IPS-18c (cell line): ENCODE measurements around the gene PAX5.
"Not testable (repeated sequence)": the region's sequence is repeated elsewhere in the genome, so short reads cannot be mapped to it uniquely, and the experiment has no call there.

Experiments used
- H3K4me3 ChIP-seq: 2 replicates; pipeline ENCODE4 v1.7.0; 2013; ENCODE audit warnings: low read depth, mild to moderate bottlenecking, low read length, moderate library complexity; ENCODE audit not compliant: insufficient read depth
- H3K9me3 ChIP-seq: one replicate; pipeline ENCODE4 v1.6.1; 2013; ENCODE audit warnings: mild to moderate bottlenecking, low read length, moderate library complexity; ENCODE audit not compliant: control insufficient read depth, insufficient read depth

Gene PAX5

GRCh38 chr9:37033682-37034304, at the start of gene PAX5:
Gene PAX5 (minus strand): TSS chr9:37034268. CDS start chr9:37034031, 237 bp downstream.
- no peaks in the 10 kb centered on the region for H3K9me3 ChIP-seq
- peak within 1 kb of the TSS; percentile 62 for H3K4me3 ChIP-seq

- Histone ChIP-seq H3K9me3 (no peaks in the 10 kb centered on the region), H3K4me3 (no peak overlapping the region)
Measured at GRCh38 chr9:37083654-37084053, 49.6 kb upstream of the PAX5 start.

DNA sequence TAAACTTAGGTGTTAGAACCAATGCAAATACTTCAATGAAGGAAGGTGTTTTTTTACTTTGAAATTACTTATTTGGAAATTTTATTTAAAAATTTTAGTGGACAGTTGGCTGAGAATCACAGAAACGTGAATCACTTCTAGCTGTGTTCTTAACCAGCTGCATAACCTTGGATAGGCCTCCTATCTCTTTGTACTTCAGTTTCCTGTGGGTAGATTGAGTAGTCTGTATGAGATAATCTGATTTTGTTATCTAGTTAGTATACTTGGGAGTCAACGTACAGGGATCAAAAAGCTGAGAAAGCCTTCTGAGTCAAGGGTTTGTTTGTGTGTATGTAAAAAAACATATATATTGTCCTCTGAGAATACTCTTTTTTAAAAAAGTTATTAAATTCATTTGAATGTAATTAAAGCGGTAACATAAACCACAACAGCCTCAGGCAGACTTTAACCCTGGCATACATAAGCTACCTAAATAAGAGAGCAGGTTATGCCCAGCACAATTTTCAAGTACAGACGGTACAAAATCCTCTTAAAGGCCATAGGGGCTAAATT, 48.2 kb upstream of the PAX5 start:
- Histone ChIP-seq H3K9me3 (no peaks in the 10 kb centered on the region), H3K4me3 (no peak overlapping the region)

GRCh38 chr9:37081507-37081906, 47.4 kb upstream of the PAX5 start:
- not testable (repeated sequence) for H3K4me3 ChIP-seq, H3K9me3 ChIP-seq

DNA sequence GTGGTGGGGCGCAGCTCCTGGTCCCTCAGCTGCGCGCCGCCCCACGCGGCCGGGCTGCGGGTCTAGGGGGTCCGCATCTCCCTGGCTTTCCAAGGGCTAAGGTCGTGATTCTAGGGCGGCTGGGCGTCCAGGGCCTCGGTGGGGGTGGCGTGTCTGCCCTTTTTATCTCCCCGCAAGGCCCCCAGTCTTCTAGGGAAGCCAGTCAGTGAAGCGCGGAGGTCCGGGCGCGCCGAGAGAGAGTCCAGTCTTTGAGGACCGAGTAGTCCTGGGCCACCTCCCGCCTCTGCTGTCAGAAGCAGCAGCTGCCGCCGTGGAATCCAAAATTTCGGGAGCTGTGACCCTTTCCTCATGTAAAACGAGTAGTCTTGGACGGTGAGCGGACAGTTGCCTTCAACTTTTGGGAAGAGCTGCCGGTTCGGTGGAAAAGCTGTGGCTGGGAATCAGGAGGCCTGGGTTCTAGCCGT, 46.1 kb upstream of the PAX5 start:
- not testable (repeated sequence) for H3K9me3 ChIP-seq
- peak overlapping the region; percentile 81 for H3K4me3 ChIP-seq

DNA sequence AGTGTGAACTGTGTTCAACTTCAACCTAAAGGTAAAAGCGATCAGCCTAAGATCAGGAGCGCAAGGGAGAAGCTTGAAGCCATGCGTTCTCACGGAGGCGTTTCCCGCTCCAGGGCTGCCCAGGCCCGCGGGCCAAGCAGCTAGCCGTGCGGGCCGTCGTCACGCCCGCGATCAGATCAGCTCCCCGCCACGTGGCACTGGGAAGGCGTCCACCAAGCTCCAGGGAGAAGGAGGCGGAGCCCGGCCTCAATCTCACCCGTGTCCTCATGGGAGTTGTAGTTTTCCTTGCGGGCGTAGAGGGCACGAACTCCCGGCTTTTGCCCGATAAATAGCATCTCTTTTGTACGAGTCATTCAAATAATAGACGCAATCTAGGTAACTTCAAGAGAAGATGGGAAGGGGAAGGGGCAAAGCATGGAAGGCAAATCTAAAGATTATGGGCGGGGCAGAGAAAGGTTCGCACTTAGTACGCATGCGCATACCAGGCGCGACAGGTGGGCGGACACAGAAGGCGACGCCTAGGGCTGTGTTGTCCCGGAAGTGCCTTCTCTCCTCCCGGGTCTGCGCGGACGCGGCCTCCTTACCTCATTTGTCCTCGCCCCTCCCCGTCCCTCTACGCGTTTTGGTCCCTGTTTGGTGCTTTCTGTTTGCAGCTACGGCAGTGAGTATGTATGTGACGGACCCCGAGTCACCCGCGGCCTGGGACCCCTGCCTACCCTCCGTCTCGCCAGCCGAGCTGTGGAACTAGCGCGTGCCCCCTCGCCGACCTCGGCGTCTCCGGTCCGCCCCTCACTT, 45.5 kb upstream of the PAX5 start:
- H3K4me3 ChIP-seq, result peak overlapping the region; percentile 81

DNA sequence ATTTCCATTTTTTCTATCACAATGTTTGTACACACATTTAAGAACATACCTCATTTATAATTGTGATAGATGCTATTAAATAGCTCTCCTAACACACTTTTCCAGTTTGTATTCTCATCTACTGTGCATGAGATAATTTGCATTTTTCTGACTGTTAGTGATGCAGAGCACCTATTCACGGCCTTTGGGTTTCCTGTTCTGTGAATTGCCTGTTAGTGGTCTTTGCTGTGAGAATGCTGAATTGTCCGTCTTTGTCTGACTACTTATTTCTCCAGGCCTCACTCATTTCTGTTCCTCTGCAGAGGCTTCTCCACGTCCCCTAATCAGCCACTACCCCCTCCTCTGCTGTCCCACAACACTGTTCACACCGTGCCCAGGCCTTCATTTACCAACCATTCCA, 40.7 kb upstream of the PAX5 start:
- not testable (repeated sequence) for H3K9me3 ChIP-seq, H3K4me3 ChIP-seq

More for the DNA sequence above, 45.5 kb upstream of the PAX5 start:
- no peaks in the 10 kb centered on the region for H3K9me3 ChIP-seq

- H3K4me3 ChIP-seq, result no peak overlapping the region
Measured at GRCh38 chr9:37066139-37066725, 32.2 kb upstream of the PAX5 start.

DNA sequence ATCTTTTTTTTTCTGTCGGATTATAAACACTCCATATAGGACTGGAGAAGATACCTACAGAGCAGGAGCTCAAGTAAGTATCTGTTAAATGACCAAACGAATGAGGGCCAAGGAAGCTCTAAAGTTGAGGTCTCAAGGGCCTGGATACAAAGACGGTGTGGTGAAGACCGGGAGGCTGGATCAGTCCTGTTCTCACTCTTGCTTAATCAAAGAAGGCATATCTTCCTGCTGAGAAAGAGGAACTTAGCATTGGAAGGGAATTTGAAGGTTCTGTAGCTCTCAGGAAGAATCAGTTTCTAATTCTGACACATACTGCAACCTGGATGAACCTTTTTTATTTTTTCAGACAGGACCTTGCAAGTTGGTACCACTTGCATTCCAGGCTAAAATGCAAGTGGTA, 28.3 kb upstream of the PAX5 start:
- H3K4me3 ChIP-seq, result no peak overlapping the region
- peaks cover 4% of the 10 kb centered on the region for H3K9me3 ChIP-seq

More at GRCh38 chr9:37066139-37066725, 32.2 kb upstream of the PAX5 start:
- H3K9me3 ChIP-seq, result peaks cover 3% of the 10 kb centered on the region

DNA sequence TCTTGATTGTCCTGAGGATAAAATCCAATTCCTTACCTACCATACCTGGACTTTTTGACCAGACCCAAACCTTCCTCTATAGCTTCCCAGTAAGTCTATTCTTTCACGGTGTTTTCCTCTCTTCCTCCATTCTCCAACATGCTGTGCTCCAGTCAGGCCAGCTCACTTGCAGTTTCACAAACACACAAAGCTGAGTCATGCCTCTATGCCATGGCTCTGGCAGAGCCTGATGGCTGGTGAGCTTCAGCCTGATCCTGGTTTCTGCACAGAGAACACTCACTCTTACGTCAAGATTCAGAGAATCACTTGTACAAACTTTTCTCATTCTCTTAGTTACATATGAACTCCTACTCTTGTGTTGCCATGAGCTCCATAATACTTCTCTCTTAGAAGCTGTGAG, 27.7 kb upstream of the PAX5 start:
- H3K9me3 ChIP-seq, result peaks cover 3% of the 10 kb centered on the region
- H3K4me3 ChIP-seq, result no peak overlapping the region

DNA sequence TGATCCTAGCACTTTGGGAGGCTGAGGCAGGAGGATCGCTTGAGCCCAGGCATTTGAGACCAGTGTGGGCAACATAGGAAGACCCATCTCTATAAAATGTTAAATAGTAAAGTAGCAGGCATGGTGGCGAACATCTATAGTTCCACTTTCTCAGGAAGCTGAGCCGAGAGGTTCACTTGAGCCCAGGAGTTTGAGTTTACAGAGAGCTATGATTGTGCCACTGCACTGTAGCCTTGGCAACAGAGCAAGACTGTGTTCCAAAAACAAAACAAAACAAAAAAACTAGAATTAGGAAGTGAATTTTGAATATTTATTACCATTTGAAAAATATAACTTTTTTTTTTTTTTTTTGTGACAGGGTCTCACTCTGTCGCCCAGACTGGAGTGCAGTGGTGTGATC, 26.8 kb upstream of the PAX5 start:
- H3K4me3 ChIP-seq, result no peak overlapping the region

GRCh38 chr9:37056046-37056920, 22.2 kb upstream of the PAX5 start:
- no peak overlapping the region for H3K4me3 ChIP-seq
- H3K9me3 ChIP-seq, result peaks cover 3% of the 10 kb centered on the region

More for the DNA sequence above, 26.8 kb upstream of the PAX5 start:
- peaks cover 3% of the 10 kb centered on the region for H3K9me3 ChIP-seq

DNA sequence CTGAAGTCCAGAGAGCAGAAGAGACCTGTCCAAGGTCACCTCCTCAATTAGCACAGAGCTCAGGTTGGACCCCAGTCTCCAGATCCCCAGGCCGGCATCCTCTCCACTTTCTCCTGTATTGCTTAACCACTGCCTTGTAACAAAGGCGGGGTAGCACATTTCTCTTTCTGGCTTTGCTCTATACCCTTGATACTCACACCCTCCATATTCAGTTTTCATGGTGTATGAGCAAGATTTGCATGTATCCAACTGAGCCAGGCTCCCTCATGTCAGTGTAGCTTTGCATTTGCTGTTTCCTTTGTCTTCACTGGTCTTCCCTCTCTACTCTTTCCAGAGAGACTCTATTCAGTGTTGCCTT, 20.3 kb upstream of the PAX5 start:
- not testable (repeated sequence) for H3K4me3 ChIP-seq, H3K9me3 ChIP-seq

DNA sequence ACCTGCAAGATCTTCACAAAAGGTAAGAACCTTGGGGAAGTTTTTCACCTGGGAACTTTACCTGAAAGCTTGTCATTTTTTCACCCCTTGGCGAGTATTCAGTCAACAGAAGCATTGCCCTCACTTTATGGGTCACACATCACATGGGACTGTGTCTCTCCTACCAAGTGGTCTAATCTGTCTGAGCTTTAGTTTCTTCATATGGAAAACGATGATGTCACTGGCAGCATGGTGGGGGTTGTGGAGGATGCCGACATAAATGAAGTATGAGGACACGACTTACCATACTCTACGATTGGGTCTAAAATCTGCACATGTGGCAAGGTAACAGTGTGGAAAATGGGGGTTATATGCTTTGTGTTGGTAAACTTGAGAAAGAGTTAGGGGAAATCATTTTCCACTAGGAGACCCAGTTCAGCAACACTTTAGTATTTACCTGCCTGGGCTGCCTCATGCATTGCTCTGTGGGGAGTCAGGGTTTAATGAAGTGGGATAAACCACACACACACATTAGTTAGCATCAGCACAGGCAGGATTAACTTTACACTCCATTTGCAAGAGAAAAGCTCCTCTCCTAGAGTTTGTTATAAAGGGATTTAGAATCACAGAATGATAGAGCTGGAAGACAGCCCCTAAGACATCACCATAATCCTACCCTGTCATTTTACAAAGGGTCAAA, 19.8 kb upstream of the PAX5 start:
- Histone ChIP-seq H3K9me3 (no peaks in the 10 kb centered on the region), H3K4me3 (no peak overlapping the region)

DNA sequence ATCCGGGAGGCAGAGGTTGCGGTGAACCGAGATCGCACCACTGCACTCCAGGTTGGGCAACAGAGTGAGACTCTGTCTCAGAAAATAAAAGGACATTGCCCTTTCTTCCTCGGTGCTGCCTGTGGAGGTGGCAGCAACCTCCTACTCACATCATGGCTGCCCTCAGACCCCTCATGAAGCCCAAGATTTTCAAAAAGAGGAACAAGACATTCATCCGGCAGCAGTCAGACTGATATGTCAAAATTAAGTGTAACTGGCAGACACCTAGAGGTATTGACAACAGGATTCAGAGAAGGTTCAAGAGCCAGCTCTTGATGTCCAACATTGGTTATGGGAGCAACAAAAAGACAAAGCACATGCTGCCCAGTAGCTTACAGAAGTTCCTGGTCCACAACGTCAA, 12.6 kb upstream of the PAX5 start:
- H3K9me3 ChIP-seq, result no peaks in the 10 kb centered on the region
- no peak overlapping the region for H3K4me3 ChIP-seq

DNA sequence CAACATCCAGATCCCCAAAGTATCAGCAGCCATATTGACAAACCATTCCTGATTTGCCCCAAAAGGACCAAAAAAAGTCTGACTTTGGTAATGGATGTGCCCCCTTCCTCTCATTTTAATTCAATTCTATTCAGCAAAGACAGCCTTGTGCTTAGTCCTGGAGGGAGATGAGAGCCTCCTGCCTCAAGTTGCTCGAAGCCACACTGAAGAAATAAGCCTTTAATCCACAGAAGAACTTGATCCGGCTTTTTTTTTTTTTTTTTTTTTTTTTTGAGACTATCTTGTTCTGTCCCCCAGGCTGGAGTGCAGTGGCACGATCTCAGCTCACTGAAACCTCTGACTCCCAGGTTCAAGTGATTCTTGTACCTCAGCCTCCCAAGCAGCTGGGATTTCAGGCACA, 8.4 kb upstream of the PAX5 start:
- Histone ChIP-seq H3K4me3 (no peak overlapping the region), H3K9me3 (no peaks in the 10 kb centered on the region)
